Left cardiac atrium (tissue), 4 donors: ENCODE results near the gene ABCB1. TPM values are rescaled to one million over a fixed set of nuclear protein-coding genes. Genes with fewer than 3 reads are reported as not detected.

Experiments
- ATAC-seq, 2 donors: fragments of 200-7000 bp; cut with Tn5 transposase; one replicate each; pipeline ENCODE4 v1.9.1; 2020; ENCODE audit warnings: mild to moderate bottlenecking in 2 of 2, moderate library complexity in 2 of 2
- DNase-seq: peaks from one replicate; pipeline ENCODE4 v3.0.0-alpha.2; 2020
- intact Hi-C, 2 donors: fragments of 100-400 bp; cut with DNase I; formaldehyde crosslinking; loops; one replicate each; pipeline versions ENCODE4 v1.14.1 to v1.15.1; 2022 to 2023
- long read RNA-seq: library from polyadenylated mRNA; unstranded; transcript quantifications from one replicate; pipeline ENCODE4 v2.0.0, GENCODE V29; 2021
- total RNA-seq, 2 donors: library from RNA; stranded (reverse); fragmentation: NEBNext Ultra II Directional; extraction: Animal tissue kit (Norgen Biotek cat#: 25700); gene quantifications; one replicate each; pipeline ENCODE4 v1.2.1, GENCODE V29; 2021
- donor health status: DM: no; HTN: yes; CAD: no.
- donor health status: DM: no; HTN: yes; CAD: no; lungs with severe emphysema.
- donor health status: DM: yes; HTN: yes; CAD: no.
- donor health status: Dilated cardiomyopathy.

Gene ABCB1
- total RNA-seq, result 1 to 10 TPM; 5.2 to 5.9 TPM
- long read RNA-seq, partial matches to known transcripts, result 1 of 1 reads
- long read RNA-seq, other reads (novel, unspliced or antisense), result 0 of 1 reads

DNA sequence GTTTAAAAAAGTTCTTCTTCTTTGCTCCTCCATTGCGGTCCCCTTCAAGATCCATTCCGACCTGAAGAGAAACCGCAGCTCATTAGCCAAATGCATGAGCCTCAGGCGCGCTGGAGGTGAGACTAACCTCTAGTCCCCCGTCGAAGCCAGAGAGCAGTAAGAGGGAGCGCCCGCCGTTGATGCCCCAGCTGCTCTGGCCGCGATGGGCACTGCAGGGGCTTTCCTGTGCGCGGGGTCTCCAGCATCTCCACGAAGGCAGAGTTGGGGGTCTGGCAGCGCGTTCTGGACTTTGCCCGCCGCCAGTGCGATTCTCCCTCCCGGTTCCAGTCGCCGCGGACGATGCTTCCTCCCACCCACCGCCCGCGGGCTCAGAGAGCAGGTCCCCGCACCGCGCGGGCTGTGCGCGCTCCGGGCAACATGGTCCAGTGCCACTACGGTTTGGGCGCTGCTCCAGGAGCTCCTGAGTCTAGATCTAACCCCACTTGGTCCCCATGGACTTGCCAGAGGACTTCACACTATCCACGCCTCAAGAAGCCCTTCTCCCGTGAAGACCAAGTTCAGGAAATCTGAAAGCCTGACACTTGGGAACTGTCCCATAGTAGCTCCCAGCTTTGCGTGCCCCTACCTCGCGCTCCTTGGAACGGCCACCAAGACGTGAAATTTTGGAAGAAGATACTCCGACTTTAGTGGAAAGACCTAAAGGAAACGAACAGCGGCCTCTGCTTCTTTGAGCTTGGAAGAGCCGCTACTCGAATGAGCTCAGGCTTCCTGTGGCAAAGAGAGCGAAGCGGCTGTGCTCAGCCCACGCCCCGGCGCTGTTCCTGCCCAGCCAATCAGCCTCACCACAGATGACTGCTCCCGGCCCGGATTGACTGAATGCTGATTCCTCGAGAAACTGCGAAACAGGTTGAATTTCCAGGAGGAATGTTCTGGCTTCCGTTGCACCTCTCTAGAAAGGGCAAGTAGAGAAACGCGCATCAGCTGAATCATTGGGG, at the start of gene ABCB1:
TSS of gene ABCB1 (minus strand) at position 755 of the 995 bp plus-strand sequence. CDS start at position 55, 700 bp downstream.
- peak; percentile 59 for DNase-seq
- intact Hi-C loops, result no loop called here
- peak; percentile 94 to 99 for ATAC-seq

- intact Hi-C loops, result no loop called here
- ATAC-seq (no peak), DNase-seq (no peak)
Observed at GRCh38 chr7:87648316-87648715, 47.6 kb upstream of the ABCB1 start.

GRCh38 chr7:87645446-87645845, 44.8 kb upstream of the ABCB1 start:
- ATAC-seq (no peak), DNase-seq (no peak)
- intact Hi-C loops, result no loop called here

- ATAC-seq (no peak), DNase-seq (no peak)
- intact Hi-C loops, result no loop called here
Observed at GRCh38 chr7:87635921-87636320, 35.2 kb upstream of the ABCB1 start.

- DNase-seq (peak; percentile 29), ATAC-seq (peak; percentile 29 to 77)
- intact Hi-C loops, result no loop called here
Observed at GRCh38 chr7:87628780-87629569, 28.3 kb upstream of the ABCB1 start.

GRCh38 chr7:87627634-87627994, 26.9 kb upstream of the ABCB1 start:
- intact Hi-C loops, result no loop called here
- DNase-seq (peak; percentile 26), ATAC-seq (peak; percentile 36 to 39)

- no peak for ATAC-seq
Observed at GRCh38 chr7:87625101-87625500, 24.4 kb upstream of the ABCB1 start.

GRCh38 chr7:87624628-87625027, 23.9 kb upstream of the ABCB1 start:
- no peak for DNase-seq
- intact Hi-C loops, result no loop called here
- ATAC-seq, result no peak

More at GRCh38 chr7:87625101-87625500, 24.4 kb upstream of the ABCB1 start:
- no peak for DNase-seq
- intact Hi-C loops, result no loop called here

DNA sequence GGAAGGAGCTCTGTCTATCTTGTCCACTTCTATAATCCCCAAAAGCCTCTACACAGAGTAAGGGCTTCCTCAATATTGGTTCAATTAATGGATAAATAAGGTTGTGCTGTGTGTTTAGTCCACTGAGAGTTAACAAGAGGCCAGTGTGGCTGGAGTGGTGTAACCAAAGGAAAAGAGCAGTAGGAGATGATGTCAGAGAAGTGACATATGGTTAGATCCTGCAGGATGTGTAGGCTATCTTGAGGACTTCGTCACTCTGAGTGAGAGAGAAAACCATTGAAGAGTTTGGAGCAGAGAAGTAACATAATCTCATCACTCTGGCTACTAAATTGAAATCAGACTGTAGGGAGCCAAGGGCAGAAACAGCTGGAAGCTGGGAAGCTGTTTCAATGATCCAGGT, 14.5 kb upstream of the ABCB1 start:
- intact Hi-C loops, result no loop called here
- no peak for ATAC-seq
- DNase-seq, result no peak

DNA sequence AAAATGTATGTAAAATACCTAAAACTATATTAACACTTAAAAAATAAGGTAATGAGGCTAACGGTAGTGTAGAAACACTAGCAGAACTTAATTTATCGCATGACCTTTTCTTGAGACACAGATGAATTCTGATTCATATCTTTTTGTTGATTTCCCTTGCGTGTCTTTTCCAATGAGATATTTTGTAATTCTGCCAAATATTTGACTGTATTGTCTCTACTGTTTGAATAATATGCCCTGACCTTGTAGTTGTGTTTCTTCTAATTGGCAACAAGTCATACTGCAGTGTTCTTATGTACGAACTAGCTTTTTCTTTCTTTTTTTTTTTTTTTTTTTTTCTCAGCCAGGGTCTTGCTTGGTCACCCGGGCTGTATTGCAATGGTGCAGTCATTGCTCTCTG, 9.2 kb upstream of the ABCB1 start:
- ATAC-seq (no peak), DNase-seq (no peak)
- intact Hi-C loops, result no loop called here

- no peak for DNase-seq
- intact Hi-C loops, result no loop called here
- ATAC-seq, result peak in 1 of 2 donors; percentile 19
Observed at GRCh38 chr7:87608431-87608830, 7.7 kb upstream of the ABCB1 start.

- ATAC-seq (no peak), DNase-seq (no peak)
- intact Hi-C loops, result no loop called here
Observed at GRCh38 chr7:87604264-87604663, 3.6 kb upstream of the ABCB1 start.

DNA sequence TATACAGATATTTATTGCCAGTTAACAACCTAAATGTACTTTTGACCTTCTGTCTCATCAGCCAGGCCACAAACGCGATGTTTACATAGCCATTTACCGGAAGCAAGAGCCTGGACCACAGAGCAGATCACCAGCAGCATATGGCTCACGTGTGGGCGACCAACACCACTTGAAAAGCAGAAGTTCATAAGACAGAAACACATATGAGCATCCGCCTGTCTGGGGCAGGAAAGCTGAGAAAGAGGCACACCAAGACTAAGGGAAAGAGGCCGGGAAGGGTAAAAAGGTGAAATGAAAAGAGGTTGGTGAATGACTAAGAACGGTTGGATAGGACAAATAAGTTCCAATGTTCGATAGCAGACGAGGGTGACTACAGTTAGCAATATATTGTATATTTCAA, 1.3 kb downstream of the ABCB1 start:
- ATAC-seq (no peak), DNase-seq (no peak)
- intact Hi-C loops, result no loop called here

DNA sequence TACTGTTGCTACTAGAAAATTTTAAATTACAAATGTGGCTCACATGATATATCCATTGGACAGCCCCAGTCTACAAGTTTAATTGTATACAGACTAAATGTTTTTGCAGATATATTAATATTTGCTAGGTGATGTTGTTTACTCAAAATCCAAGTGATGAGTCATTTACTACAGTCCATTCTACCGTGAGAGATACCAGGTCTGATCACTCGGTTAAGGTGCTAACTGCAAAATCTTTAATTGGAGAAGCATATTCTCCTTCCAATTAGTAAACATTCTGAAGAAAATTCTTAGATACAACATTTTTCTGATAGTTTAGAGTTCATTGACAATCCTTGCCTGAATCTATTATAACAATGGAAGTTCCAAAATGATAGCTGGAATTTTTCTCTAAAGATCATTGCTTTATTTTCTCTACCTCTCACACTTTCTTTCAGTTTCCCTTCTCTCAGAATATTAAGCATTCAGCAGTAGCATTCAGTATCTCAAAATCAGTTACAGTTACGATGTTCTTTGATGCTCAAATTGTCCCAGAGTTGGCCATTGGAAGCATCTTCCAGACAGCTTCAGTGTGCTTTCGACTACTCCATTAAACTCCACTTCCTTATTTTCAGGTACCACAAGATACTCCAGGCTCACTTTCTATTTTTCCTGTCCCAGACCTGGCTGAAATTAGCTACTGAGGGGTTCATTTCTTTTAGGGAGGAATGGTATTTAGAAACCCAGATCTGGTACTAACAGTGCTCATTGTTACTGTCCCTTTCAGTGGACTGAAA, 2.3 kb downstream of the ABCB1 start:
- DNase-seq, result no peak
- no peak for ATAC-seq
- intact Hi-C loops, result no loop called here

DNA sequence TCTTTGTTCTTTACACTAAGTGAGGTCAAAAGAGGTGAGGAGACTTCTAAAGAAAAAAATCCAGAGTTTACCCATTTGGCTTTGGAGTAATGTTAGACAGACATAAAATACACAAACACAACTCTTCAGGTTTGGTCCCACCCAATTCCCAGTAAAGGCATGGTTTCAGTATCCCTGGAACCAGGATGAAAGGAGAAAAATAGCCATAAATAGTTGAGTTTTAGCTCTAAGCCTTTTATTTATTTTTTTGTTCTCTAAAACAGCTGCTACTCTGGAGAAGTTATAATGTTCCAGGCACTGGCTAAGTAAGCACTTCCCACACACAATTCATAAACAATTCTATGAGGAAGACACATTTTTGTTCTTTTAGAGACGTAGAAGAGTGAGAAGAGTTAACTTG, 4.0 kb downstream of the ABCB1 start:
- DNase-seq (no peak), ATAC-seq (no peak)
- intact Hi-C loops, result no loop called here

DNA sequence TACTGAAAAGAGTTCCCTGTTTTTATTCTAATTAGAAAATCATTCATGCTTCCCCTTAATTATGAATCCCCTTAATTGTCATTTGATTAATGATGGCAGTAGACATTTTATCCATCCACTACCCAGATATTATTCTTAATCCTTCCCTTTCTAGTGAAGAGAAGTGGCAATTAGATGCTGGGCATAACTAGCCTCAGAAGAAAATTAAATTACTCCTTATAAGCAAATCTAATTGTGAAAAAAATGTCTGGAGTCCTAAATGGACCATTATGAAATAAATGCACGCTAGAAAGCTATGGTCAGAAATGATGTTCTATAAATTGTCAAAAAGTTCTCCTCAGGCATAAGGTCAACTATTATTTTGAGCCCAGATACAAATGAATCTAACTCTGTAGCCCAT, 4.5 kb downstream of the ABCB1 start:
- DNase-seq, result no peak
- intact Hi-C loops, result no loop called here
- no peak for ATAC-seq

GRCh38 chr7:87592300-87592699, 8.4 kb downstream of the ABCB1 start:
- ATAC-seq (no peak), DNase-seq (no peak)
- intact Hi-C loops, result no loop called here

DNA sequence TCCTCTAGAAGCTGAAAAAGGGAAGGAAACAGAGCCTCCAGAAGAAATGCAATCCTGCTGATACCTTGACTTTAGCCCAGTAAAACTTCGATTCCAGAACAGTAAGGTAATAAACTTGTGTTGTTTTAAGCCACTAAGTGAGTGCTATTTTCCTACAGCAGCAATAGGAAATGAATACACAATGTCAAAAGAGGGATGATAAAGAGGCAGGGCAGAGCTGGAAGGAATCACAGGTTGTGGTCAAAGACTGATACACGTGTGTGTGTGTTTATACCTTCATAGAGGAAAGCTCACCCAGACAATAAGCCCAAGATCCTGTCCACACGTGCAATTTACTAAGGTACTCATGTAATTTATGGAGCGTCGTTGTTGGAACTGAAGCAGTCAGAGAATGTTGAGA, 9.5 kb downstream of the ABCB1 start:
- no peak for DNase-seq
- ATAC-seq, result no peak
- intact Hi-C loops, result no loop called here

GRCh38 chr7:87590578-87590977, 10.1 kb downstream of the ABCB1 start:
- intact Hi-C loops, result no loop called here
- ATAC-seq (no peak), DNase-seq (no peak)
